Neural crest cell (in vitro differentiated cells): ENCODE data around the gene NUF2. TPM values are rescaled to one million over a fixed set of nuclear protein-coding genes. Genes with fewer than 3 reads are reported as not detected.
"Not testable (repeated sequence)": the region's sequence is repeated elsewhere in the genome, so short reads cannot be mapped to it uniquely, and the experiment has no call there.

Experiments used
- DNase-seq: peaks from one replicate; pipeline ENCODE4 v3.0.0; 2021; ENCODE audit warnings: low read depth, mixed read lengths, low spot score
- H3K27ac Mint-ChIP-seq: one replicate; pipeline ENCODE4 v1.8.0; 2021; ENCODE audit warnings: mild to moderate bottlenecking, mixed read lengths; ENCODE audit not compliant: unreplicated experiment
- H3K27me3 Mint-ChIP-seq: 2 replicates; pipeline ENCODE4 v1.8.0; 2021; ENCODE audit warnings: low read depth, mild to moderate bottlenecking, mixed read lengths
- H3K36me3 Mint-ChIP-seq: 2 replicates; pipeline ENCODE4 v1.8.0; 2021; ENCODE audit warnings: low read depth, mild to moderate bottlenecking, mixed read lengths
- H3K4me1 Mint-ChIP-seq: 2 replicates; pipeline ENCODE4 v1.8.0; 2021; ENCODE audit warnings: mixed read lengths
- H3K4me3 Mint-ChIP-seq: one replicate; pipeline ENCODE4 v1.8.0; 2021; ENCODE audit warnings: mild to moderate bottlenecking, mixed read lengths
- H3K9me3 Mint-ChIP-seq: 2 replicates; pipeline ENCODE4 v1.8.0; 2021; ENCODE audit warnings: mixed read lengths
- total RNA-seq: library from RNA; stranded (reverse); gene quantifications from 2 replicates; pipeline ENCODE4 v1.2.1, GENCODE V29; 2021
- TF ChIP-seq, protein P1 (sequence below): fragments of 200-600 bp; sonication (generic); conservative IDR thresholded peaks from 2 replicates; pipeline ENCODE4 v1.5.0; 2021; ENCODE audit warnings: antibody characterized with exemption, mild to moderate bottlenecking

The NUF2 gene
- total RNA-seq, 1 donor from 2014 or later: 48.4 TPM

DNA sequence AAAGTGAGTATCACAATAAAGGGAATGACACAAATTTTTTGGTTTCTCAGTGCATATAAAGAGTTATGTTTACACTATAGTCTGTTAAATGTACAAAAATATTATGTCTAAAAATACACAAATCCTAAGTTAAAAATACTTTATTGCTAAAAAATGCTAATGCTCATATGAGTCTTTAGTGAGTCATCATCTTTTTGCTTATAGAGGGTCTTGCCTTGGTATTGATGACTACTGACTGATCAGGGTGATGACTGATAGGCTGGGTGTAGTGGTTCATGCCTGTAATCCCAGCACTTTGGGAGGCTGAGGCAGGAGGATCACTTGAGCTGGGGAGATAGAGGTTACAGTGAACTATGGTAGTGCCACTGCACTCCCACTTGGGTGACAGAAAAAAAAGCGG, 12.9 kb upstream of the NUF2 start:
- DNase-seq: no peak

DNA sequence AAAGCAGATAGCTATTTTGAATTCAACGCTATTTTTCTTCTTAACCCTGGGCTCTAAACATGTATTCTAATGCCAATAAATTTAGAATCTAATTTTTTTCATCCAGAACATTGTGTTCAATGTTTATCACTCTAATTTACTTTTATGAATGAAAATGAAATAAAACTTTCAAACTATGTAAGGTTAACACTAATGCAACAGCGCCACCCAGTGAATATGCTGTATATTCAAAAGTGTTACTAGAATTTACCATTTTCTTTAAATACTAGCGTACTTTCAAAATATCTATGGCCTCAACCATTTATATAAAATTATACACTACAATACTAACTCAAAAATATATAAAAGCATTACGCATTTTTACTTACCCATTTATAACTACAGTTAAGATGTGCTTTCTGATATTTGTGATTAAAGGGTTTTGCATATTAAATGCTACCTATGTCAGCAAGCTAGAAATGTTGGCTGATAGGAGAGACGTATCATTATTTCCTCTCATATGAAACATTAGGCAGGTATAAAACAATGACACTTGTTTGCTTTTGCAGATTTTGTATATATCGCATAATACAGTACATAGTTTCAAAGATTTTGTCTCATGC, 5.9 kb upstream of the NUF2 start:
- H3K27me3 Mint-ChIP-seq: no peaks in the 10 kb centered on the region
- H3K4me3 Mint-ChIP-seq: peak overlapping the region; percentile 42
- H3K9me3 Mint-ChIP-seq: no peaks in the 10 kb centered on the region
- TF ChIP-seq, protein P1, sequence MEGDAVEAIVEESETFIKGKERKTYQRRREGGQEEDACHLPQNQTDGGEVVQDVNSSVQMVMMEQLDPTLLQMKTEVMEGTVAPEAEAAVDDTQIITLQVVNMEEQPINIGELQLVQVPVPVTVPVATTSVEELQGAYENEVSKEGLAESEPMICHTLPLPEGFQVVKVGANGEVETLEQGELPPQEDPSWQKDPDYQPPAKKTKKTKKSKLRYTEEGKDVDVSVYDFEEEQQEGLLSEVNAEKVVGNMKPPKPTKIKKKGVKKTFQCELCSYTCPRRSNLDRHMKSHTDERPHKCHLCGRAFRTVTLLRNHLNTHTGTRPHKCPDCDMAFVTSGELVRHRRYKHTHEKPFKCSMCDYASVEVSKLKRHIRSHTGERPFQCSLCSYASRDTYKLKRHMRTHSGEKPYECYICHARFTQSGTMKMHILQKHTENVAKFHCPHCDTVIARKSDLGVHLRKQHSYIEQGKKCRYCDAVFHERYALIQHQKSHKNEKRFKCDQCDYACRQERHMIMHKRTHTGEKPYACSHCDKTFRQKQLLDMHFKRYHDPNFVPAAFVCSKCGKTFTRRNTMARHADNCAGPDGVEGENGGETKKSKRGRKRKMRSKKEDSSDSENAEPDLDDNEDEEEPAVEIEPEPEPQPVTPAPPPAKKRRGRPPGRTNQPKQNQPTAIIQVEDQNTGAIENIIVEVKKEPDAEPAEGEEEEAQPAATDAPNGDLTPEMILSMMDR: peak; percentile 93
- peaks cover 3% of the 10 kb centered on the region for H3K4me1 Mint-ChIP-seq
- no peaks in the 10 kb centered on the region for H3K36me3 Mint-ChIP-seq
- H3K27ac Mint-ChIP-seq: no peak overlapping the region
- peak; percentile 41 for DNase-seq

More for the DNA sequence above, 12.9 kb upstream of the NUF2 start:
- no peak overlapping the region for H3K4me3 Mint-ChIP-seq
- no peaks in the 10 kb centered on the region for H3K4me1 Mint-ChIP-seq
- no peaks in the 10 kb centered on the region for H3K9me3 Mint-ChIP-seq
- no peaks in the 10 kb centered on the region for H3K27me3 Mint-ChIP-seq
- peaks cover 3% of the 10 kb centered on the region for H3K36me3 Mint-ChIP-seq
- TF ChIP-seq, protein P1: no peak
- no peak overlapping the region for H3K27ac Mint-ChIP-seq

DNA sequence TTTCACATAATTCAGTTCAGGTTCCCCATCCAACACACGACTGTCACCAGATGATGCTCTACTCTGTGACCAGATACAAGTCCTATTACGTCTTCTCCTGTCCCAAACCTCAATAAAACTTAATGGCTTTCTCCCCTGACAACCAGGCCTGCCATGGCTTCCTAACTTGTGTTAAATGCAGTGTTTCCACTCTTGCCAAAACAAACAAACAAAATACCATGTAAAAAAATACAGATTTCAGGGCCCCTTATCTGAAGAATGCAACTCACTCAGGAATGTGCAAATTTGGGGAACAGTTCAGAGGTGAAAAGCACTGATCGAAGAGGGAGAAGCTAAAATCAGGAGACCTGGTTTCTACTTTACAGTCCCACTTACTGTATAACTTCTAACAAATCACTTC, 863 bp upstream of the NUF2 start:
- Mint-ChIP-seq H3K27ac (peak overlapping the region; percentile 98), H3K4me1 (peaks cover 30% of the 10 kb centered on the region), H3K9me3 (no peaks in the 10 kb centered on the region), H3K36me3 (no peaks in the 10 kb centered on the region), H3K27me3 (no peaks in the 10 kb centered on the region), H3K4me3 (peak overlapping the region; percentile 95)
- TF ChIP-seq, protein P1: no peak
- DNase-seq: no peak

DNA sequence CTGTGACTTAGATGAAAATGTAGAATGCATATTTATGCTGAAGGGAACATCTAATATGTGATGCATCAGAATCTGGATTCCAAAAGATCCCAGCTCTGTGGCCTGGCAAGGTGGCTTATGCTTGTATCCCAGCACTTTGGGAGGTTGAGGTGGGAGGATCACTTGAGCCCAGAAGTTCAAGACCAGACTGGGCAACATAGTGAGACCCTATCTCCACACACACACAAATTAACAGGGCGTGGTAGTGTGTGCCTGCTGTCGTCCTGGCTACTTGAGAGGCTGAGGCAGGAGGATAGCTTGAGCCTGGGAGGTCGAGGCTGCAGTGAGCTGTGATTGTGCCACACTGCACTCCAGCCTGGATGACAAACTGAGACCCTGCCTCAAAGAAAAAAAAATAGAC, 1.6 kb downstream of the NUF2 start:
- DNase-seq, H3K27ac Mint-ChIP-seq, H3K36me3 Mint-ChIP-seq, H3K27me3 Mint-ChIP-seq, H3K9me3 Mint-ChIP-seq: not testable (repeated sequence)
- Mint-ChIP-seq H3K4me3 (peak overlapping the region; percentile 95), H3K4me1 (peaks cover 30% of the 10 kb centered on the region)

- Mint-ChIP-seq H3K9me3 (peaks cover 8% of the 10 kb centered on the region), H3K27me3 (no peaks in the 10 kb centered on the region), H3K27ac (no peak overlapping the region), H3K4me1 (no peaks in the 10 kb centered on the region), H3K4me3 (no peak overlapping the region), H3K36me3 (peaks cover 47% of the 10 kb centered on the region)
- no peak for DNase-seq
- TF ChIP-seq, protein P1: no peak
Observed at GRCh38 chr1:163331116-163331515, 9.4 kb downstream of the NUF2 start.

DNA sequence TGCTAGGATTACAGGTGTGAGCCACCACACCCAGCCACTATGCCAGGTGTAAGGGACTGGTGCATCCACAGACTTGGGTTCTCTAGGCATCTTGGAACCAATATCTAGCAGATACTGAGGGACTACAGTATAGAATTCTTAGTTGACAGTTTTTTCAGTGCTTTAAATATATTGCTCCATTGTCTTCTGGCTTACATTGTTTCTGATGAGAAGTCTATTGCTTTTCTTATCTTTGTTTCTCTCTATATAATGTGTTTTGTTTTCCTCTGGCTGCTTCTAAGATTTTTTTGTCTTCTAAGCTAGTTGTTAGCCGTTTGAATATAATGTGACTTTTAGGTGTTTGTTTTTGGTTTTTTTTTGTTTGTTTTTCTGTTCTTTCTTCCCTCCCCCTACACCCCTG, 13.5 kb downstream of the NUF2 start:
- Mint-ChIP-seq H3K4me1 (no peaks in the 10 kb centered on the region), H3K27me3 (no peaks in the 10 kb centered on the region), H3K36me3 (peaks cover 32% of the 10 kb centered on the region), H3K27ac (no peak overlapping the region), H3K4me3 (no peak overlapping the region), H3K9me3 (peaks cover 6% of the 10 kb centered on the region)
- DNase-seq: no peak
- TF ChIP-seq, protein P1: no peak
